Endodermal cell (in vitro differentiated cells): ENCODE measurements around the gene NKAIN1. TPM values are rescaled to one million over a fixed set of nuclear protein-coding genes. Genes with fewer than 3 reads are reported as not detected.
"Not testable (repeated sequence)": the region's sequence is repeated elsewhere in the genome, so short reads cannot be mapped to it uniquely, and the experiment has no call there.

Experiments used
- DNase-seq: peaks from one replicate; pipeline ENCODE4 v3.0.0-alpha.2; 2017
- H3K27ac ChIP-seq: 2 replicates; pipeline ENCODE4 v1.5.1; 2013; ENCODE audit warnings: mild to moderate bottlenecking, low read depth, low read length, moderate library complexity
- H3K27me3 ChIP-seq: 2 replicates; pipeline ENCODE4 v1.6.1; 2013; ENCODE audit warnings: mild to moderate bottlenecking, low read length, moderate library complexity; ENCODE audit not compliant: insufficient read depth, control insufficient read depth, poor library complexity, severe bottlenecking
- H3K36me3 ChIP-seq: 2 replicates; pipeline ENCODE4 v1.7.0; 2013; ENCODE audit warnings: mild to moderate bottlenecking, low read length, moderate library complexity; ENCODE audit not compliant: control insufficient read depth, insufficient read depth
- H3K4me1 ChIP-seq: one replicate; pipeline ENCODE4 v1.7.0; 2013; ENCODE audit warnings: low read length; ENCODE audit not compliant: control insufficient read depth, insufficient read depth
- H3K4me3 ChIP-seq: 2 replicates; pipeline ENCODE4 v1.5.1; 2013; ENCODE audit warnings: mild to moderate bottlenecking, low read length, moderate library complexity
- H3K9ac ChIP-seq: 2 replicates; pipeline ENCODE4 v1.6.1; 2013; ENCODE audit warnings: mild to moderate bottlenecking, low read length, moderate library complexity; ENCODE audit not compliant: poor library complexity, severe bottlenecking; ENCODE audit errors: extremely low read depth
- H3K9me3 ChIP-seq: 2 replicates; pipeline ENCODE4 v1.6.1; 2013; ENCODE audit warnings: mild to moderate bottlenecking, low read length, moderate library complexity; ENCODE audit not compliant: control insufficient read depth
- H3K27ac Mint-ChIP-seq: 2 replicates; pipeline ENCODE4 v1.8.0; 2020; ENCODE audit warnings: mixed read lengths
- H3K27me3 Mint-ChIP-seq: 2 replicates; pipeline ENCODE4 v1.8.0; 2021; ENCODE audit warnings: mild to moderate bottlenecking, mixed read lengths; ENCODE audit not compliant: insufficient read depth
- H3K36me3 Mint-ChIP-seq: 2 replicates; pipeline ENCODE4 v1.8.0; 2020; ENCODE audit warnings: low read depth, mixed read lengths
- H3K4me1 Mint-ChIP-seq: 2 replicates; pipeline ENCODE4 v1.8.0; 2020; ENCODE audit warnings: mixed read lengths
- H3K4me3 Mint-ChIP-seq: 2 replicates; pipeline ENCODE4 v1.8.0; 2020; ENCODE audit warnings: mild to moderate bottlenecking, moderate library complexity, mixed read lengths
- H3K9me3 Mint-ChIP-seq: 2 replicates; pipeline ENCODE4 v1.8.0; 2020; ENCODE audit warnings: mild to moderate bottlenecking, mixed read lengths
- WGBS, 2 experiments: methylation state at CpG; one replicate each; pipeline versions ENCODE4 v1.1.5 to v1.1.7; 2013; ENCODE audit warnings: missing lambda C conversion rate in 2 of 2, mixed read lengths in 1 of 2; ENCODE audit not compliant: insufficient coverage in 1 of 2, insufficient read length in 1 of 2; 5-methylcytosine and 5-hydroxymethylcytosine counted together
- total RNA-seq, 2 donors: library from RNA; stranded (reverse); fragmentation: NEBNext Ultra II Directional in 1 of 2; extraction: Animal tissue kit (Norgen Biotek cat#: 25700) in 1 of 2; gene quantifications; 2 replicates in 1 of 2; 3 replicates in 1 of 2; pipeline ENCODE4 v1.2.1, GENCODE V29; 2021
- TF ChIP-seq, protein P1 (sequence below): fragments of 200-600 bp; sonication (generic); conservative IDR thresholded peaks from 2 replicates; pipeline ENCODE4 v1.5.0; 2021; ENCODE audit warnings: antibody characterized with exemption, mild to moderate bottlenecking

Gene NKAIN1
- total RNA-seq, 2 donors from 2014 or later = 7.0 to 13.2 TPM

DNA sequence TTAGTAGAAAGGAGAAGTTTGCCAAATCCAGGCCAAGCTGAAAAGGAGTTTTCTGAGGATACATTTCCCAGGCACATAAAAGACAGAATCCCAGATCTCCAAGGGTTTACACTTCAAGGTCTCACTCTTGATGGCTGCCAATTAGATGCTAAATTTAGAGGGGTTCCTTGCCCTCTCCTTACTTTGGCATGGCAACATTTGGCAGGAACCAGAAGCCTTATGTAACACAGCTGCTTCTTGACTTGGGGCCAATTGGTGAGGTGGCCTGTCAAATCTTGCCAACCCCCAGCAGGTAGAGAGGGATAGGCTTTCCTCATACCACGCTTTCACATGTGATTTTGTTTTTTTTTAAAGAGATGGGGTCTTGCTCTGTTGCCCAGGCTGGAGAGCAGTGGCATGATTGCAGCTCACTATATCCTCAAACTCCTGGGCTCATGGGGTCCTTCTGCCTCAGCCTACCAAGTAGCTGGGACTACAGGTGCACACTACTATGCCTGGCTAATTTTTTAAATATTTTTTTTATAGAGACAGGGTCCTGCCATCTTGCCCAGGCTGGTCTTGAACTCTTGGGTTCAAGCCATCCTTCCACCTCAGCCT lies 25.2 kb upstream of the NKAIN1 start:
- no peak overlapping the region for H3K4me3 Mint-ChIP-seq
- H3K9ac ChIP-seq = no peak overlapping the region
- no peaks in the 10 kb centered on the region for H3K4me1 ChIP-seq
- no peaks in the 10 kb centered on the region for H3K27me3 Mint-ChIP-seq
- H3K9me3 ChIP-seq = no peaks in the 10 kb centered on the region
- no peak overlapping the region for H3K27ac ChIP-seq
- H3K36me3 ChIP-seq = peaks cover 89% of the 10 kb centered on the region
- TF ChIP-seq, protein P1, sequence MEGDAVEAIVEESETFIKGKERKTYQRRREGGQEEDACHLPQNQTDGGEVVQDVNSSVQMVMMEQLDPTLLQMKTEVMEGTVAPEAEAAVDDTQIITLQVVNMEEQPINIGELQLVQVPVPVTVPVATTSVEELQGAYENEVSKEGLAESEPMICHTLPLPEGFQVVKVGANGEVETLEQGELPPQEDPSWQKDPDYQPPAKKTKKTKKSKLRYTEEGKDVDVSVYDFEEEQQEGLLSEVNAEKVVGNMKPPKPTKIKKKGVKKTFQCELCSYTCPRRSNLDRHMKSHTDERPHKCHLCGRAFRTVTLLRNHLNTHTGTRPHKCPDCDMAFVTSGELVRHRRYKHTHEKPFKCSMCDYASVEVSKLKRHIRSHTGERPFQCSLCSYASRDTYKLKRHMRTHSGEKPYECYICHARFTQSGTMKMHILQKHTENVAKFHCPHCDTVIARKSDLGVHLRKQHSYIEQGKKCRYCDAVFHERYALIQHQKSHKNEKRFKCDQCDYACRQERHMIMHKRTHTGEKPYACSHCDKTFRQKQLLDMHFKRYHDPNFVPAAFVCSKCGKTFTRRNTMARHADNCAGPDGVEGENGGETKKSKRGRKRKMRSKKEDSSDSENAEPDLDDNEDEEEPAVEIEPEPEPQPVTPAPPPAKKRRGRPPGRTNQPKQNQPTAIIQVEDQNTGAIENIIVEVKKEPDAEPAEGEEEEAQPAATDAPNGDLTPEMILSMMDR = no peak
- peaks cover 78% of the 10 kb centered on the region for H3K36me3 Mint-ChIP-seq
- DNase-seq = no peak
- WGBS, 2 experiments = 73 to 92% methylated on average over 1 of the region's 1 CpG
- H3K9me3 Mint-ChIP-seq = no peaks in the 10 kb centered on the region
- H3K27ac Mint-ChIP-seq = no peak overlapping the region
- no peaks in the 10 kb centered on the region for H3K4me1 Mint-ChIP-seq
- no peak overlapping the region for H3K4me3 ChIP-seq
- no peaks in the 10 kb centered on the region for H3K27me3 ChIP-seq

DNA sequence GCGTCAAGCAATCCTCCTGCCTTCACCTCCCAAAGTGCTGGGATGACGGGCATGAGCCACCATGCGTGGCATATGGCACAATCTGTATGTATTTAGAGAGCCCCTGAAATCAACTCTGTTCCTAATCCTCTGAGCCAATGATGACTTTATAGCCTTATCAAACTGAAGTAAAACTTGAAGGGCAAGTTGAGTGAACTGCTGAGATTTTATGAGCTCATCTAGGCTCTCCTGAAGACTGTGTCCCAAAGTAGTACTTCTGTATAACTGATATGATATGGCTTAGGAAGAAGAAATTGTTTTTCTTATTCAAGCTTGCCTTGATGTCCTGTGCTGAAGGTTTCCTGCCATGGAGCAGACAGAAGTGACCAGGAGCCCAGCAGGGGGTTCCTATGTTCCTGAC lies 23.7 kb upstream of the NKAIN1 start:
- Mint-ChIP-seq H3K4me1 (no peaks in the 10 kb centered on the region), H3K36me3 (peaks cover 77% of the 10 kb centered on the region), H3K9me3 (no peaks in the 10 kb centered on the region), H3K27me3 (no peaks in the 10 kb centered on the region), H3K4me3 (no peak overlapping the region), H3K27ac (no peak overlapping the region)
- H3K9ac ChIP-seq = no peak overlapping the region
- no peaks in the 10 kb centered on the region for H3K27me3 ChIP-seq
- peaks cover 89% of the 10 kb centered on the region for H3K36me3 ChIP-seq
- no peak for DNase-seq
- H3K9me3 ChIP-seq = no peaks in the 10 kb centered on the region
- 89 to 98% methylated on average over 3 of the region's 3 CpGs for WGBS, 2 experiments
- no peak overlapping the region for H3K4me3 ChIP-seq
- TF ChIP-seq, protein P1 = no peak
- H3K4me1 ChIP-seq = no peaks in the 10 kb centered on the region
- no peak overlapping the region for H3K27ac ChIP-seq

DNA sequence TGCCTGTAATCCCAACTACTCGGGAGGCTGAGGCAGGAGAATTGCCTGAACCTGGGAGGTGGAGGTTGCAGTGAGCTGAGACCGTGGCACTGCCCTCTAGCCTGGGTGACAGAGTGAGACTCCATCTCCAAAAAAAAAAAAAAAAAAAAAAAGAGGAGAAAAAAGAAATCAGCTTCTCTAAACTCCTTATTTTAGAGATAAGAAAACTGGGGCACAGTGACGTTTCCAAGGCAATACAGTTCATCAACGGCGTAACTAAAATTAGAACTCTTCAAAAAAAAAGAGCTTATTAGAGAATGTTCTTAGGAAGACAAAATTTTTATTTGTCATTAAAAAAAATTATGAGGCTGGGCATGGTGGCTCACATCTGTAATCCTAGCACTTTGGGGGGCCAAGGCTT lies 22.7 kb upstream of the NKAIN1 start:
- H3K27me3 Mint-ChIP-seq, H3K4me1 Mint-ChIP-seq, H3K27me3 ChIP-seq, H3K9me3 ChIP-seq, DNase-seq, H3K4me3 ChIP-seq, H3K4me3 Mint-ChIP-seq, H3K27ac ChIP-seq, H3K9ac ChIP-seq, H3K4me1 ChIP-seq, H3K27ac Mint-ChIP-seq, H3K9me3 Mint-ChIP-seq: not testable (repeated sequence)
- H3K36me3 ChIP-seq = peaks cover 90% of the 10 kb centered on the region
- peaks cover 78% of the 10 kb centered on the region for H3K36me3 Mint-ChIP-seq
- WGBS, 2 experiments = 97% methylated on average over 4 to 5 of the region's 5 CpGs

DNA sequence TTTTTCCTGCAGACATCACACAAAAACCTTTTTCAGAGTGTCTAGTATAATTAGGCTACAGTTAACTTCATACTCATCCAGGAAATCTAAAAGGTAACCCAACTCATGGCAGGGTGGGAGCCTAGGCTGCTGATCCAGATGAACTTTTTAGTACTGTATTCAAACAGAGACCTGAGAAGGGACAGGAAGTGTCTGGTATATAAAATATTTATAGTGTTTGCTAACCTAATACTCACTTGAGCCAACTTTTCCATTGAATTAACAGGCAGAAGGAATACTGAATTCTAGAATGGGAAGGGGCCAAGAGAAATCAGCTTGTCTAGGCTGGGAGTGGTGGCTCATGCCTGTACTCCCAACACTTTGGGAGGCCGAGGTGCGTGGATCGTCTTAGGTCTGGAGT lies 22.2 kb upstream of the NKAIN1 start:
- H3K36me3 ChIP-seq = peaks cover 90% of the 10 kb centered on the region
- Mint-ChIP-seq H3K9me3 (no peaks in the 10 kb centered on the region), H3K4me1 (no peaks in the 10 kb centered on the region), H3K27me3 (no peaks in the 10 kb centered on the region), H3K4me3 (no peak overlapping the region), H3K36me3 (peaks cover 77% of the 10 kb centered on the region), H3K27ac (no peak overlapping the region)
- H3K4me1 ChIP-seq = no peaks in the 10 kb centered on the region
- TF ChIP-seq, protein P1 = no peak
- no peak overlapping the region for H3K27ac ChIP-seq
- H3K9me3 ChIP-seq = no peaks in the 10 kb centered on the region
- H3K4me3 ChIP-seq = no peak overlapping the region
- no peak overlapping the region for H3K9ac ChIP-seq
- DNase-seq = no peak
- H3K27me3 ChIP-seq = no peaks in the 10 kb centered on the region
- WGBS, 2 experiments = 95 to 100% methylated on average over 3 of the region's 3 CpGs
